ENCODE data around the gene JAML.

DNA sequence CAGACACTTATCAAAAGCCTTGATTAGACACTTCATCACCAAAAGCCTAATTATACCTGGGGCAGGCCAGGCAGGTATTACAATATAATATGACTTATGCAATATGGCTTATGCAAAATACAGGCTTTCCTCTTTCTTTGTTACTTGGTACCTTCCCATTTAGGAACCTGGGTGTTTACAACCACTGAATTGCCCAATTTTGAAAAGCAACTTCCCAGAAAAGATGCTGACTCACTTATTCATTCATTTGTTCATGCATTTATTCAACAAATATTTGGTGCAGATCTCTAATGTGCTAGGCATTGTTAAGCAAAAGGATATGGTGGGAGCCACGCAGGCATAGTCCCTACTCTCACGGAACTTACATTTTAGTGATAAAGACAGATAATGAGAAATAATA, 13.6 kb upstream of the JAML start:
- TF ChIP-seq POLR2A (IDR thresholded peaks at IDR 0.05; ENCODE audit: low read length) (no peak), GATA1 (IDR thresholded peaks at IDR 0.05; ENCODE audit: low read depth, low read length) (no peak)

Data from erythroblast (primary cell).